Fibroblast of mammary gland (primary cell): ENCODE measurements around the gene JAZF1.

Experiments used
- DNase-seq: peaks from one replicate; pipeline ENCODE4 v3.0.0-alpha.2; 2010; ENCODE audit warnings: low read depth
- H3K4me3 ChIP-seq: 2 replicates; pipeline ENCODE4 v1.5.1; 2011; ENCODE audit warnings: low read depth, mild to moderate bottlenecking, low read length, moderate library complexity; ENCODE audit not compliant: control insufficient read depth
- CTCF ChIP-seq: conservative IDR thresholded peaks from 2 replicates; pipeline ENCODE4 v1.5.1; 2011; ENCODE audit warnings: low read depth, low read length, inconsistent platforms; ENCODE audit not compliant: control insufficient read depth, insufficient read depth

JAZF1 gene

DNA sequence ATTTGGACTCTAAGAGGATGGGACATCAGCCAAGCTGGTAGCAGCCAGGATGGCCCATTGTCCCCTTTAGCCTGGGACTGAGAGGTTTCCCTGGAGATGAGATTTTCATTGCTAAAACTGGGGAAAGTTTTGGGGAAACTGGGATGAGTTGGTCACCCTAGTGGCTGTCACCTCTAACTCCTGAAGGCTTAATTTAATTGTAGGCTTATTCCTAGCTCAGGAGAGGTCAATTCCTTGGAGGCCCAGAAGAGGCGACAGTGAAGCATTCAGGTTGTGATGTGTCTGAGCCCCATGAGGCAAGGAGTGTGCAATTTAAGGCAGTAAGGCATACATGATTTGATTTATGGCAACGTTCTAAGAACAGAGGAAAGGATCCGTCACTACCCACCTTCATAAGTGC, 24.9 kb upstream of the JAZF1 start:
- DNase-seq: no peak
- no peak for TF ChIP-seq CTCF
- H3K4me3 ChIP-seq: no peak overlapping the region

GRCh38 chr7:28203508-28204240, 23.1 kb upstream of the JAZF1 start:
- H3K4me3 ChIP-seq: no peak overlapping the region
- no peak for DNase-seq
- TF ChIP-seq CTCF: no peak

- DNase-seq: no peak
- H3K4me3 ChIP-seq: no peak overlapping the region
- no peak for TF ChIP-seq CTCF
Measured at GRCh38 chr7:28202222-28202621, 21.6 kb upstream of the JAZF1 start.

- DNase-seq: no peak
- H3K4me3 ChIP-seq: no peak overlapping the region
- no peak for TF ChIP-seq CTCF
Measured at GRCh38 chr7:28201131-28201530, 20.5 kb upstream of the JAZF1 start.

DNA sequence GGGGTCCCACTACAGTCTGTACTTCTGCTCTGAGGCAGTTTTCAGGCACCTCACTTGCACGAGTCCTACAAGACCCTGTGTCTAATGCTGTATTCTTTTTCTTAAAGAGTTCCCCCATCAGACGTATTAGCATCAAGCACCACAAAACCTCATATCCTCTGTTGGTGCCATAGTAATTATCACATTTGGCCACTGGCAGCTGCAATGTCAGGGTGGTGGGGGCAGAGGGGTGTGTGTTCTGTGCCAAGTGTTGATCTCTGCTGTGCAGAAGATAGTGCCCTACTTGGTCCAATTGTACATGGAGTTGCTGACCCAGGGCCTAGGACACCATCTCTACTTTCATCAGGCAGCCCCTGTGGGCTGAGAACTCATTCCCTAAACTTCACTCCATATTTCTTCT, 20.0 kb upstream of the JAZF1 start:
- no peak for DNase-seq
- no peak for TF ChIP-seq CTCF
- H3K4me3 ChIP-seq: no peak overlapping the region

- no peak for DNase-seq
- no peak overlapping the region for H3K4me3 ChIP-seq
- no peak for TF ChIP-seq CTCF
Measured at GRCh38 chr7:28199021-28199510, 18.5 kb upstream of the JAZF1 start.

GRCh38 chr7:28195910-28196620, 15.5 kb upstream of the JAZF1 start:
- DNase-seq: no peak
- no peak overlapping the region for H3K4me3 ChIP-seq
- TF ChIP-seq CTCF: no peak
